ENCODE results near the gene CYP4Z1. TPM values are rescaled to one million over a fixed set of nuclear protein-coding genes. Genes with fewer than 3 reads are reported as not detected.

CYP4Z1 gene
- total RNA-seq, 1 experiment from 2014 or later: not detected

GRCh38 chr1:47160716-47161115 lies 93.7 kb downstream of the CYP4Z1 start:
- Histone ChIP-seq H4K20me1 (ENCODE audit: insufficient read depth) (no peaks in the 10 kb centered on the region), H3K79me2 (ENCODE audit: insufficient read depth, low read length) (no peaks in the 10 kb centered on the region), H3K4me2 (ENCODE audit: low read length) (no peak overlapping the region), H3K4me1 (ENCODE audit: control insufficient read depth in 1 of 2, insufficient read depth in 2 of 2, low read length in 2 of 2) (no peaks in the 10 kb centered on the region), H2AFZ (ENCODE audit: low read depth, low read length, poor library complexity, severe bottlenecking) (no peak overlapping the region), H3K4me3 (replicated peaks in 1 of 2; ENCODE audit: low read depth in 1 of 2, low read length in 2 of 2) (no peak overlapping the region), H3K27ac (ENCODE audit: low read depth, low read length) (no peak overlapping the region), H3K9ac (ENCODE audit: low read length) (no peak overlapping the region), H3K36me3 (ENCODE audit: control insufficient read depth in 1 of 2, insufficient read depth in 2 of 2, low read length in 2 of 2) (no peaks in the 10 kb centered on the region), H3K27me3 (ENCODE audit: insufficient read depth, low read length) (no peaks in the 10 kb centered on the region), H3K9me2 (ENCODE audit: insufficient read depth) (no peaks in the 10 kb centered on the region), H3K9me3 (ENCODE audit: control insufficient read depth in 1 of 2, insufficient read depth in 1 of 2, low read depth in 1 of 2, low read length in 2 of 2) (no peaks in the 10 kb centered on the region)
- no peak for ATAC-seq
- DNase-seq (ENCODE audit: low read depth, low spot score): no peak
- RAD21 ChIA-PET (ENCODE audit: low non-redundant PET in 1 of 2, low total read pairs in 2 of 2, uncharacterized antibody in 2 of 2, unreplicated experiment in 2 of 2): no interaction called here
- intact Hi-C loops (cut with micrococcal nuclease): no loop called here
- no TSS peak for BruUV-seq (replicated peaks)
- TF ChIP-seq CBX3 (IDR thresholded peaks at IDR 0.05; ENCODE audit: low read depth): no peak
- no peak for TF ChIP-seq MAX (IDR thresholded peaks at IDR 0.05)
- no peak for TF ChIP-seq ZBTB33 (IDR thresholded peaks at IDR 0.05; ENCODE audit: extremely low read depth, insufficient replicate concordance, low read length)
- no peak for TF ChIP-seq SRF (IDR thresholded peaks at IDR 0.05; ENCODE audit: low read depth)
- TF ChIP-seq EZH2phosphoT487 (IDR thresholded peaks at IDR 0.05; ENCODE audit: borderline replicate concordance): no peak
- TF ChIP-seq JUND (IDR thresholded peaks at IDR 0.05): no peak
- POLR2A ChIA-PET: no interaction called here
- CTCF ChIA-PET: no interaction called here

GRCh38 chr1:47161298-47162040 lies 94.4 kb downstream of the CYP4Z1 start:
- ChIA-PET CTCF (no interaction called here), RAD21 (ENCODE audit: low non-redundant PET in 1 of 2, low total read pairs in 2 of 2, uncharacterized antibody in 2 of 2, unreplicated experiment in 2 of 2) (no interaction called here)
- BruUV-seq (replicated peaks): no TSS peak
- TF ChIP-seq RAD21 (IDR thresholded peaks at IDR 0.05; ENCODE audit: low read depth) (no peak), POLR2A (IDR thresholded peaks at IDR 0.05; ENCODE audit: borderline replicate concordance, extremely low read depth, insufficient read depth, insufficient read length) (no peak), SRF (IDR thresholded peaks at IDR 0.05; ENCODE audit: low read depth) (no peak), CEBPB (IDR thresholded peaks at IDR 0.05; ENCODE audit: low read depth) (no peak), MAX (IDR thresholded peaks at IDR 0.05) (no peak), YY1 (IDR thresholded peaks at IDR 0.05; ENCODE audit: extremely low read depth, insufficient replicate concordance, low read depth, low read length) (no peak), TCF7L2 (IDR thresholded peaks at IDR 0.05; ENCODE audit: borderline replicate concordance, extremely low read depth, insufficient read depth, insufficient read length) (no peak), CBX3 (IDR thresholded peaks at IDR 0.05; ENCODE audit: low read depth) (no peak), ZBTB33 (IDR thresholded peaks at IDR 0.05; ENCODE audit: extremely low read depth, insufficient replicate concordance, low read length) (no peak), SP1 (IDR thresholded peaks at IDR 0.05; ENCODE audit: low read depth) (no peak), ZNF274 (IDR thresholded peaks at IDR 0.05; ENCODE audit: low read depth, low read length) (no peak), ELF1 (IDR thresholded peaks at IDR 0.05; ENCODE audit: borderline replicate concordance, low read depth) (no peak), FOSL1 (IDR thresholded peaks at IDR 0.05; ENCODE audit: low read depth) (no peak), EZH2 (IDR thresholded peaks at IDR 0.05) (no peak)

More at GRCh38 chr1:47161298-47162040, 94.4 kb downstream of the CYP4Z1 start:
- intact Hi-C loops (cut with micrococcal nuclease): no loop called here
- H4K20me1 ChIP-seq (ENCODE audit: insufficient read depth): no peaks in the 10 kb centered on the region
- no peak overlapping the region for H3K4me3 ChIP-seq (replicated peaks in 1 of 2; ENCODE audit: low read depth in 1 of 2, low read length in 2 of 2)
- no peaks in the 10 kb centered on the region for H3K4me1 ChIP-seq (ENCODE audit: control insufficient read depth in 1 of 2, insufficient read depth in 2 of 2, low read length in 2 of 2)
- H3K79me2 ChIP-seq (ENCODE audit: insufficient read depth, low read length): no peaks in the 10 kb centered on the region
- ATAC-seq (no peak), DNase-seq (ENCODE audit: low read depth, low spot score) (no peak)
- no peak overlapping the region for H3K27ac ChIP-seq (ENCODE audit: low read depth, low read length)
- no peak overlapping the region for H3K9ac ChIP-seq (ENCODE audit: low read length)
- H3K27me3 ChIP-seq (ENCODE audit: insufficient read depth, low read length): no peaks in the 10 kb centered on the region
- POLR2A ChIA-PET: no interaction called here
- H2AFZ ChIP-seq (ENCODE audit: low read depth, low read length, poor library complexity, severe bottlenecking): no peak overlapping the region
- no peaks in the 10 kb centered on the region for H3K9me3 ChIP-seq (ENCODE audit: control insufficient read depth in 1 of 2, insufficient read depth in 1 of 2, low read depth in 1 of 2, low read length in 2 of 2)
- H3K36me3 ChIP-seq (ENCODE audit: control insufficient read depth in 1 of 2, insufficient read depth in 2 of 2, low read length in 2 of 2): no peaks in the 10 kb centered on the region
- no peak overlapping the region for H3K4me2 ChIP-seq (ENCODE audit: low read length)
- no peaks in the 10 kb centered on the region for H3K9me2 ChIP-seq (ENCODE audit: insufficient read depth)
